ENCODE data around the gene POLR2L.

Gene POLR2L

GRCh38 chr11:856397-856796 lies 14.1 kb upstream of the POLR2L start:
- in situ Hi-C loops (cut with HindIII; ENCODE audit: low sequenced_read_pairs): no loop called here

- in situ Hi-C loops (cut with HindIII; ENCODE audit: low sequenced_read_pairs): no loop called here
These were observed 13.5 kb upstream of the POLR2L start for GRCh38 chr11:855796-856195.

- in situ Hi-C loops (cut with HindIII; ENCODE audit: low sequenced_read_pairs): no loop called here
These were observed 13.0 kb upstream of the POLR2L start for GRCh38 chr11:855330-855674.

- in situ Hi-C loops (cut with HindIII; ENCODE audit: low sequenced_read_pairs): no loop called here
These were observed 12.4 kb upstream of the POLR2L start for GRCh38 chr11:854601-855329.

- in situ Hi-C loops (cut with HindIII; ENCODE audit: low sequenced_read_pairs): no loop called here
These were observed 11.5 kb upstream of the POLR2L start for GRCh38 chr11:853682-854448.

- in situ Hi-C loops (cut with HindIII; ENCODE audit: low sequenced_read_pairs): no loop called here
These were observed 10.4 kb upstream of the POLR2L start for GRCh38 chr11:852762-853161.

GRCh38 chr11:850775-851763 lies 8.7 kb upstream of the POLR2L start:
- in situ Hi-C loops (cut with HindIII; ENCODE audit: low sequenced_read_pairs): no loop called here

- in situ Hi-C loops (cut with HindIII; ENCODE audit: low sequenced_read_pairs): no loop called here
These were observed 7.8 kb upstream of the POLR2L start for GRCh38 chr11:849951-850774.

GRCh38 chr11:849104-849824 lies 6.9 kb upstream of the POLR2L start:
- in situ Hi-C loops (cut with HindIII; ENCODE audit: low sequenced_read_pairs): no loop called here

GRCh38 chr11:848380-848931 lies 6.1 kb upstream of the POLR2L start:
- in situ Hi-C loops (cut with HindIII; ENCODE audit: low sequenced_read_pairs): no loop called here

- in situ Hi-C loops (cut with HindIII; ENCODE audit: low sequenced_read_pairs): no loop called here
These were observed 5.5 kb upstream of the POLR2L start for GRCh38 chr11:847876-848275.

GRCh38 chr11:846496-847098 lies 4.3 kb upstream of the POLR2L start:
- in situ Hi-C loops (cut with HindIII; ENCODE audit: low sequenced_read_pairs): no loop called here

- in situ Hi-C loops (cut with HindIII; ENCODE audit: low sequenced_read_pairs): no loop called here
These were observed 3.7 kb upstream of the POLR2L start for GRCh38 chr11:845872-846495.

- in situ Hi-C loops (cut with HindIII; ENCODE audit: low sequenced_read_pairs): no loop called here
These were observed 2.6 kb upstream of the POLR2L start for GRCh38 chr11:844693-845644.

GRCh38 chr11:843818-844692 lies 1.7 kb upstream of the POLR2L start:
- in situ Hi-C loops (cut with HindIII; ENCODE audit: low sequenced_read_pairs): no loop called here

GRCh38 chr11:843086-843734 lies 881 bp upstream of the POLR2L start:
- in situ Hi-C loops (cut with HindIII; ENCODE audit: low sequenced_read_pairs): no loop called here
